ENCODE data around the gene ANKHD1. TPM values are rescaled to one million over a fixed set of nuclear protein-coding genes. Genes with fewer than 3 reads are reported as not detected.

Gene ANKHD1
- total RNA-seq, 4 donors from 2014 or later: 51.3 to 93.6 (median 72.7) TPM

DNA sequence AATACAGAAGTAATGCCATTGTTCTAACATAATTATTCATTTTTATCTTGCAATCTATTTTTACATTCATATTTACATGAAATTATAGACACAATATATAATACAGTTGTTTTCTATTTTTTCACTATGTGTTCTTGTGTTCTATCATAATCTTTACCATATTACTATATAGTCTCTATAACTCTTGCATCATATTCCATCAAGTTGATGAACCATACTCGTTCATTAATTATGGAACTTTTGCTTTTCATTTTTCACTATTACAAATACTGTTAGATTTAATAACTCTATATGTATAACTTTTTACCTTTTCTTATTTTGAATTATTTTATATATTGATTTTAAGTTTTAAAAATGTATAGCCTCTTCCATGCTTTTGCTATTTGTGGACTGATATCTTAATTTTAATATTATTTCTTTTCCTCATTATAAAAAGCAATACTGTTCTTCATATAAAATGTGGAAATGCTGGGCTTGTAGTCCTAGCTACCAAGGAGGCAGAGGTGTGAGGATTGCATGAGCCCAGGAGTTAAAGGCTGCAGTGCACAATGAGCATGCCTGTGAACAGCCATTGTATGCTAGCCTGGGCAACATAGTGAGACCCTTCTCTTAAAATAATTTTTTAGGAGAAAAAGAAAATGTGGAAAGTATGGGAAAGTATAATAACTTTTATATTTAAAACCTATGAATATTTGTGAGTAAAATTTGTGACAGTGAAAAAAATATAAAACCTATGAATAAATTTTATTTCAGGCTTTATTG is 65.5 kb downstream of the ANKHD1 start:
- ATAC-seq (no peak), DNase-seq (no peak)
- Histone ChIP-seq H3K9me3 (no peaks in the 10 kb centered on the region), H3K27ac (peak overlapping the region in 2 of 4 donors; percentile 56 to 62), H3K4me1 (peaks cover 17 to 18% of the 10 kb centered on the region in 2 donors), H3K4me3 (no peak overlapping the region), H3K27me3 (no peaks in the 10 kb centered on the region), H3K36me3 (peaks cover 0 to 3% of the 10 kb centered on the region in 2 donors)
- TF ChIP-seq POLR2A (IDR thresholded peaks at IDR 0.05): no peak
- TF ChIP-seq, protein P1, sequence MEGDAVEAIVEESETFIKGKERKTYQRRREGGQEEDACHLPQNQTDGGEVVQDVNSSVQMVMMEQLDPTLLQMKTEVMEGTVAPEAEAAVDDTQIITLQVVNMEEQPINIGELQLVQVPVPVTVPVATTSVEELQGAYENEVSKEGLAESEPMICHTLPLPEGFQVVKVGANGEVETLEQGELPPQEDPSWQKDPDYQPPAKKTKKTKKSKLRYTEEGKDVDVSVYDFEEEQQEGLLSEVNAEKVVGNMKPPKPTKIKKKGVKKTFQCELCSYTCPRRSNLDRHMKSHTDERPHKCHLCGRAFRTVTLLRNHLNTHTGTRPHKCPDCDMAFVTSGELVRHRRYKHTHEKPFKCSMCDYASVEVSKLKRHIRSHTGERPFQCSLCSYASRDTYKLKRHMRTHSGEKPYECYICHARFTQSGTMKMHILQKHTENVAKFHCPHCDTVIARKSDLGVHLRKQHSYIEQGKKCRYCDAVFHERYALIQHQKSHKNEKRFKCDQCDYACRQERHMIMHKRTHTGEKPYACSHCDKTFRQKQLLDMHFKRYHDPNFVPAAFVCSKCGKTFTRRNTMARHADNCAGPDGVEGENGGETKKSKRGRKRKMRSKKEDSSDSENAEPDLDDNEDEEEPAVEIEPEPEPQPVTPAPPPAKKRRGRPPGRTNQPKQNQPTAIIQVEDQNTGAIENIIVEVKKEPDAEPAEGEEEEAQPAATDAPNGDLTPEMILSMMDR (IDR thresholded peaks at IDR 0.05 in 4 of 5, conservative IDR thresholded peaks at IDR 0.05 in 1 of 5): no peak
- intact Hi-C loops (cut with DNase I; ENCODE audit: low total_unique reads): loop anchor here (5.0 kb wide), 1 partner anchor 65 kb away; the partner anchor contains the start of gene ANKHD1
- in situ Hi-C loops (cut with MboI; ENCODE audit: low sequenced_read_pairs in 4 of 4): no loop called here

DNA sequence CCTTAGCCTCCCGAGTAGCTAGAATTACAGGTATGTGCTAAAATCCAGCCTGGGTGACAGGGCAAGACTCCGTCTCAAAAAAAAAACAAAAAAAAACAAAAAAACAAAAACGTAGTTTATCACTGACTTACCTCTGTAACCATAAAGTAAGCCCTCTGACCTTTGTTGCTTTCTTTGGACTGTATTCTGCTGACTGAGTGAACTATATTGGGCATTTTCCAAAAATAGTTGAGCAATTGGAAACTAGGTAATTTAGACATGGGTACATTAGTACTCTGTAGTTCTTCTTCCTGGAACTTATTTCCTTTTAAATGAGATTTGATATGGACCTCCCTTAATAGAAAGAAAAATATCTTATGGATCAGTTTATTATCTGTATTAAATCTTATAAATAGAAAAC is 66.6 kb downstream of the ANKHD1 start:
- in situ Hi-C loops (cut with MboI; ENCODE audit: low sequenced_read_pairs in 4 of 4): no loop called here

DNA sequence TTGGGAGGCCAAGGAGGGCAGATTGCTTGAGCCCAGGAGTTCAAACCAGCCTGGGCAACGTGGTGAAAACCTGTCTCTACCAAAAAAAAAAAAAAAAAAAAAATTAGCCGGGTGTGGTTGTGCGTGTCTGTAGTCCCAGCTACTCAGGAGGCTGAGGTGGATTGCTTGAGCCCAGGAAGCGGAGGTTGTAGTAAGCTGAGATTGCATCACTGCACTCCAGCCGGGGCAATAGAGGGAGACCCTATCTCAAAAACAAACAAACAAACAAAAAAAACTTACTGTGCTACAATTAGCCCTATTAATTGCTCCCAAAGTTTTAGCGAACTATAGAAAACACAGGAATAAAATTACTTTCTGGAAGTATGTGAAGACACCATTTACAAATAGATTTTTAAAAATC is 67.6 kb downstream of the ANKHD1 start:
- in situ Hi-C loops (cut with MboI; ENCODE audit: low sequenced_read_pairs in 4 of 4) (no loop called here), intact Hi-C loops (cut with DNase I; ENCODE audit: low total_unique reads) (loop anchor here (5.0 kb wide), 1 partner anchor 67 kb away; the partner anchor contains the start of gene ANKHD1)
- H3K27ac ChIP-seq: peak overlapping the region in 3 of 4 donors; percentile 40 to 62 (median 56)
- H3K27me3 ChIP-seq: no peaks in the 10 kb centered on the region
- peaks cover 0 to 4% of the 10 kb centered on the region in 2 donors for H3K36me3 ChIP-seq
- TF ChIP-seq, protein P1 (IDR thresholded peaks at IDR 0.05 in 4 of 5, conservative IDR thresholded peaks at IDR 0.05 in 1 of 5): no peak
- TF ChIP-seq POLR2A (IDR thresholded peaks at IDR 0.05): no peak
- no peak for DNase-seq
- H3K4me1 ChIP-seq: peaks cover 17 to 18% of the 10 kb centered on the region in 2 donors
- ATAC-seq: no peak
- no peaks in the 10 kb centered on the region for H3K9me3 ChIP-seq
- H3K4me3 ChIP-seq: no peak overlapping the region

More for the DNA sequence above, 66.6 kb downstream of the ANKHD1 start:
- intact Hi-C loops (cut with DNase I; ENCODE audit: low total_unique reads): loop anchor here (5.0 kb wide), 1 partner anchor 66 kb away; the partner anchor contains the start of gene ANKHD1
- Histone ChIP-seq H3K27ac (peak overlapping the region; percentile 40 to 71 (median 59)), H3K4me1 (peaks cover 17 to 18% of the 10 kb centered on the region in 2 donors), H3K4me3 (no peak overlapping the region), H3K9me3 (no peaks in the 10 kb centered on the region), H3K36me3 (peaks cover 0 to 4% of the 10 kb centered on the region in 2 donors), H3K27me3 (no peaks in the 10 kb centered on the region)
- DNase-seq (no peak), ATAC-seq (peak; percentile 95 to 99)
- TF ChIP-seq, protein P1 (IDR thresholded peaks at IDR 0.05 in 4 of 5, conservative IDR thresholded peaks at IDR 0.05 in 1 of 5): no peak
- no peak for TF ChIP-seq POLR2A (IDR thresholded peaks at IDR 0.05)

DNA sequence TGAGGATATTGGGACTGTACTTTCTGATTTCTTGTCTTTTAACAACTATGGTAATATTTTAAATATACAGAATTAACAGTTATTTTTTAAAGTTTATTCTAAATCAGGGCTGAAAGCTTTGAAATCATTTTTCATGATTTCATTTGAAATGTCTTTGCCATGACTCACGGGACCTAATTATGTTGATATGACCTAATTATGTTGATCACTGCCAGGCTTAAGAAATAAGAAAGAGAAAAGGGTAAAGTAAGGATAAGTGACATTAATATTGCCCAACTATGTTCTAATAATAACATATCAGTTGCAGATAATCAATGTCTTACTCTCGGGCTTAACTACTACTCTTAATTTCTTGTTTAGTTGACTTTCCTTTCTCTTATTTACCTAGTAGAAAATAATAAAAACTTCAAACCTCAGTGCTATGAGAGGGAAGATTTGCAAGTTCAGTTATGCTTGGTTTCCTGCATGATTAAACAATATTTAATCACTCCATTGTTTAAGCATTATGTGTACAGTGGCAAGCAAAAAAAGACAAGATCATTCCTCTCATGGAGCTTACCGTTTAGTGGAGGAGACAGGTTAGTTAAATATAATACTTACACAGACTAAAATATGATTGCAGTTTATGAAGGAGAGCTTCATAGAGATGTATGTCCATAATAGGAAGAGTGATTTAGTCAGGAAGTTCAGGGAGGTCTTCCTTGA is 78.8 kb downstream of the ANKHD1 start:
- Histone ChIP-seq H3K4me3 (no peak overlapping the region), H3K4me1 (peaks cover 0 to 7% of the 10 kb centered on the region in 2 donors), H3K27ac (no peak overlapping the region), H3K9me3 (no peaks in the 10 kb centered on the region), H3K36me3 (peaks cover 0 to 27% of the 10 kb centered on the region in 2 donors), H3K27me3 (no peaks in the 10 kb centered on the region)
- TF ChIP-seq POLR2A (IDR thresholded peaks at IDR 0.05): no peak
- TF ChIP-seq, protein P1 (IDR thresholded peaks at IDR 0.05 in 4 of 5, conservative IDR thresholded peaks at IDR 0.05 in 1 of 5): no peak
- ATAC-seq (no peak), DNase-seq (no peak)
- intact Hi-C loops (cut with DNase I; ENCODE audit: low total_unique reads) (no loop called here), in situ Hi-C loops (cut with MboI; ENCODE audit: low sequenced_read_pairs in 4 of 4) (no loop called here)

Measured in gastrocnemius medialis (tissue), 4 donors.